Measurements from ENCODE around the gene GJB2.

DNA sequence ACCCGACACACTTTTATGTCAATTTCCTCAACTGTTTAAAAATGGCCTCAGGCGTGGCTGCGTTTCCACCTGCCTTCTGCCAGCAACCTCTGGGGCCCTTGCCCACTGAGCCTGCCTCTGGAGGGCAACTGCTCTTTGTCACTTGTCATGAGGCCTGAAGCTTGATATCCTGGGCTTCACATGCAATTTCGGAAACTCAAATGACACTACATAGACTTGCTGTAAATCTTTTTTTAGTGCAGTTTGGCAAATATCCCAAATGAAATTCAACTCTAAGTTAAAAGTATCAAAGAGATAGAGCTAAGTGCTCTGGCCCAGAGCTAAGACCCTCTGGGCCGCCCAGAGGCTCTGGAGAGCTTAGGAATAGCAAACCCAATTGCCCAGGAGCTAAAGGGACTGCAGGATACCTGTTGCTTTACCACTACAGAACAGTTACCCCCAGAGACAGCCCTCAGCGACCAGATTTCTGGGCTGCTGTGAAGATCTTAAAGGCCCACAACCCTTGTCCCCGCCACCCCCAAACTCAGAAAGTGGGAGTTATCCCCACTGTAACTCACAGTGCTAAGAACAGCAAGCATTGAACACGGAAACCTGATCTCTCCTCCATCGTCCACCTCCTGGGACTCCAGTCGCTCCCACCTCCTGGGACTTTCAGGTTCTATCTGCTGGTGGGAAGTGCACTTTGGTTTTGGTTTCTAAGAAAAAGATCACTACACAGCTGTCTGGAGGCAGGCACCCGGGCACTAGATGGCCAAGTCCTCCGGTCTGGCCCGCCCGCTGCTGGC, 51.3 kb downstream of the GJB2 start:
- no peak for TF ChIP-seq POLR2A (IDR thresholded peaks at IDR 0.05)
- TF ChIP-seq, protein P1, sequence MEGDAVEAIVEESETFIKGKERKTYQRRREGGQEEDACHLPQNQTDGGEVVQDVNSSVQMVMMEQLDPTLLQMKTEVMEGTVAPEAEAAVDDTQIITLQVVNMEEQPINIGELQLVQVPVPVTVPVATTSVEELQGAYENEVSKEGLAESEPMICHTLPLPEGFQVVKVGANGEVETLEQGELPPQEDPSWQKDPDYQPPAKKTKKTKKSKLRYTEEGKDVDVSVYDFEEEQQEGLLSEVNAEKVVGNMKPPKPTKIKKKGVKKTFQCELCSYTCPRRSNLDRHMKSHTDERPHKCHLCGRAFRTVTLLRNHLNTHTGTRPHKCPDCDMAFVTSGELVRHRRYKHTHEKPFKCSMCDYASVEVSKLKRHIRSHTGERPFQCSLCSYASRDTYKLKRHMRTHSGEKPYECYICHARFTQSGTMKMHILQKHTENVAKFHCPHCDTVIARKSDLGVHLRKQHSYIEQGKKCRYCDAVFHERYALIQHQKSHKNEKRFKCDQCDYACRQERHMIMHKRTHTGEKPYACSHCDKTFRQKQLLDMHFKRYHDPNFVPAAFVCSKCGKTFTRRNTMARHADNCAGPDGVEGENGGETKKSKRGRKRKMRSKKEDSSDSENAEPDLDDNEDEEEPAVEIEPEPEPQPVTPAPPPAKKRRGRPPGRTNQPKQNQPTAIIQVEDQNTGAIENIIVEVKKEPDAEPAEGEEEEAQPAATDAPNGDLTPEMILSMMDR (IDR thresholded peaks at IDR 0.05) = no peak
- TF ChIP-seq EP300 (IDR thresholded peaks at IDR 0.05) = no peak

All from suprapubic skin (tissue), 3 donors.